Subcutaneous abdominal adipose tissue (tissue), 5 donors: ENCODE measurements around the gene BRD2.

Source experiments
- H3K27ac ChIP-seq: one replicate; pipeline ENCODE4 v1.7.0; 2013; ENCODE audit warnings: low read depth, mild to moderate bottlenecking, inconsistent platforms, low read length, moderate library complexity
- H3K27me3 ChIP-seq, 5 donors: one replicate each; pipeline ENCODE4 v1.7.0; 2013; ENCODE audit warnings: low read length in 5 of 5, inconsistent platforms in 1 of 5; ENCODE audit not compliant: control insufficient read depth in 5 of 5, insufficient read depth in 4 of 5
- H3K36me3 ChIP-seq, 5 donors: one replicate each; pipeline ENCODE4 v1.7.0; 2013; ENCODE audit warnings: low read length in 5 of 5; ENCODE audit not compliant: control insufficient read depth in 5 of 5, insufficient read depth in 5 of 5
- H3K4me1 ChIP-seq, 5 donors: one replicate each; pipeline ENCODE4 v1.7.0; 2013; ENCODE audit warnings: low read length in 5 of 5, mild to moderate bottlenecking in 3 of 5, moderate library complexity in 1 of 5; ENCODE audit not compliant: control insufficient read depth in 5 of 5, insufficient read depth in 5 of 5
- H3K4me3 ChIP-seq, 5 donors: one replicate each; pipeline ENCODE4 v1.7.0; 2013; ENCODE audit warnings: low read length in 5 of 5, low read depth in 1 of 5
- H3K9ac ChIP-seq, 5 donors: one replicate each; pipeline ENCODE4 v1.7.0; 2013; ENCODE audit warnings: low read length in 5 of 5, mild to moderate bottlenecking in 4 of 5, moderate library complexity in 3 of 5
- H3K9me3 ChIP-seq, 5 donors: one replicate each; pipeline ENCODE4 v1.7.0; 2013; ENCODE audit warnings: low read length in 5 of 5; ENCODE audit not compliant: control insufficient read depth in 5 of 5
- donor health status: healthy.
- donor health status: healthy.
- donor health status: healthy.
- donor health status: healthy.
- donor health status: healthy.

BRD2 gene

DNA sequence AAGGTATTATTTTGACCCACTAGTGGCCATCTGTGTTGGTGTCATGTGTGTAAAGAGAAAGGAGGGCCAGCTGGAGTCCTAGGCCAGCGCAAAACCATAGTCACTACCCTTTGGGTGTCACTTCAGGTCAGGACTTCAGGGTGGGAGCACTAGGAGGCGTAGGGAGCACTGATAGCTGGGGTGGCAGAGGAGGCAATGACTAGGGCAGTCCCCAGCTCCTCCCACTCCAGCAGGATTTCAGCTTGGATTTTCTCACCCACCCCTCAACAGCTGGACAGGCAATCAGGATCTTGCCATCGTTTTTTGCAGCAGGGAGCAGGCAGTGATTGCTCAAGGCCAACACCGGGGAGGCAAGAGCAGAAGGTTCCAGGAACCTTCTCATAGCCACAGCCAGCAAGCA is 45.2 kb downstream of the BRD2 start:
- Histone ChIP-seq H3K4me1 (peaks cover 3 to 36% (median 13%) of the 10 kb centered on the region in 5 donors), H3K36me3 (no peaks in the 10 kb centered on the region), H3K4me3 (no peak overlapping the region), H3K9ac (no peak overlapping the region), H3K27ac (no peak overlapping the region), H3K9me3 (no peaks in the 10 kb centered on the region), H3K27me3 (peaks cover 0 to 23% (median 4%) of the 10 kb centered on the region in 5 donors)

DNA sequence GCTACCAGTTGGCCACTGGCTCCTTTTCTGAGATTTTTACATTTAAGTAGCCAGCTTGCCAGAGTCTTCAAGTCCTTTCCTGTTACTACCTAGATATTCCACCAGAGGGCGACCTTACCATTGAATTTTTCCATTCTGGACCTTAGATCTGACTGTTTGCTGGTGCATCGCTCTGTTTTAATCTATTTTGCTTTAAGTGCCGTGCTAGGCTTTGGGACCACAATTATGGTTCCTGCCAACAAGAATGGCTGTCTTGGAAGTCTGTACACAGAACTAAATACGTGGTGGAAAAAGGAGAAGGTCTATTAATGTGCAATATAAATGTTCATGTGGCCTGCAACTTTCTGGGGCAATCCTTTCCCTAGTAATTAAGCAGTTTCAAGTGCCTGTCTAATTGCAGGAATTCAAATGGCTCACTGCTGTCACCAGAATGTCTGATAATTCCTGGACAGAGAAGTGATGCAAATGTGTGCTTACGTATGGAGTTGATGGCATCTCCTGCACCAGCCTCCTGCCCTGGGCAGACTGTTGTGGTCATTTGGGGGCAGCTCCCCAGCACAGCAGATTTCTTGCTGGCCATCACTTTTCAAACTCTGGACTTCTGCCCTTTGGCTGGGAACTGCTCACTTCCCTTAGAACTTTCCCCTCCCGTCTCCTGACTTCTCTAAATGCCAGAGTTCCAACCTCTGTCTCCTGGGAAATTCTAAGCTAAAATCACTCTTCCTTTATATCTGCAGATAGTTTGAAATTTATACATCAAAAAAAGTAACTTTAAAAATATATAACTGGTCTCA is 46.6 kb downstream of the BRD2 start:
- Histone ChIP-seq H3K27ac (no peak overlapping the region), H3K9me3 (no peaks in the 10 kb centered on the region), H3K27me3 (peaks cover 0 to 17% (median 0%) of the 10 kb centered on the region in 5 donors), H3K36me3 (no peaks in the 10 kb centered on the region), H3K9ac (no peak overlapping the region), H3K4me3 (peak overlapping the region in 1 of 5 donors; percentile 36), H3K4me1 (peaks cover 9 to 41% (median 16%) of the 10 kb centered on the region in 5 donors)

DNA sequence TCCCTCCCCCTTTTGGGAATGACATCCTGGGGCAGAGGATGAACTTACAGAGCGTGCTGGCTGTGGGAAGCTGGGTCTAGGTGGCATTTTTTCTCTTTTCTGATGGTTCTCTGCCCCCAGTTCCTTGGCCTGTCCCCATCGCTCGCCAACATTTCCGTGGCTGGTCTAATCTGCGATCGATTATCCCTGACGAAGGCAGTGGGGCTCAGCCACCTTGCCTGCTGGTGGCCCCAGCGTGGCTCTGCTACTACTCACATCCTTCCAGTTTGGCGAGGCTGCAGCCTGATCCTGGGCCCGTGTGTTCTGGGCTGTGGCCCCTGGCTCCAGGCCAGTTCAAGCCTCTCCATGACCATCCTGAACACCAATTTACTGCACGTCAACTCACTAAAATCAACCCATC is 47.4 kb downstream of the BRD2 start:
- Histone ChIP-seq H3K9me3 (no peaks in the 10 kb centered on the region), H3K4me1 (peaks cover 9 to 48% (median 20%) of the 10 kb centered on the region in 5 donors), H3K27ac (no peak overlapping the region), H3K4me3 (no peak overlapping the region), H3K36me3 (no peaks in the 10 kb centered on the region), H3K9ac (no peak overlapping the region), H3K27me3 (peaks cover 0 to 15% (median 0%) of the 10 kb centered on the region in 5 donors)

DNA sequence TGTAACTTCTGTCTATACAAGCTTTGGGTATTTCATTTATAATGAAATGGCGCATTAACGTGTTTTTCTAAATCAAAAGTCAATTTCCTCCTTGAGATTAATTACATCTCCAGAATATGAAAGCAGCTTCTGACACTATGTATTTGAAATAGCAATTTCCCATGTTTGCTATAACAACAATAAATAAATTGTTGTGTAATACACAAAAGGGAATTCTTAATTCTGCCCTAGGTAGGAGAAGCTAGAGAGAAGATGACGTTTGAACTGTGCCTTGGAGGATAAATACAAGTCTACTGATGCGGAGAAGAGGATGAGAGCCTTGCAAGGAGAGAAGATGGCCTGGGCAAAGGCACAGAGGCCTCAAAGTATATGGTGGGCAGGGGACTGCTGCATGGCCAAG is 48.6 kb downstream of the BRD2 start:
- no peak overlapping the region for H3K9ac ChIP-seq
- H3K36me3 ChIP-seq, result no peaks in the 10 kb centered on the region
- H3K4me3 ChIP-seq, result no peak overlapping the region
- H3K27me3 ChIP-seq, result peaks cover 0 to 15% (median 0%) of the 10 kb centered on the region in 5 donors
- no peaks in the 10 kb centered on the region for H3K9me3 ChIP-seq
- peaks cover 9 to 48% (median 20%) of the 10 kb centered on the region in 5 donors for H3K4me1 ChIP-seq
- H3K27ac ChIP-seq, result no peak overlapping the region

DNA sequence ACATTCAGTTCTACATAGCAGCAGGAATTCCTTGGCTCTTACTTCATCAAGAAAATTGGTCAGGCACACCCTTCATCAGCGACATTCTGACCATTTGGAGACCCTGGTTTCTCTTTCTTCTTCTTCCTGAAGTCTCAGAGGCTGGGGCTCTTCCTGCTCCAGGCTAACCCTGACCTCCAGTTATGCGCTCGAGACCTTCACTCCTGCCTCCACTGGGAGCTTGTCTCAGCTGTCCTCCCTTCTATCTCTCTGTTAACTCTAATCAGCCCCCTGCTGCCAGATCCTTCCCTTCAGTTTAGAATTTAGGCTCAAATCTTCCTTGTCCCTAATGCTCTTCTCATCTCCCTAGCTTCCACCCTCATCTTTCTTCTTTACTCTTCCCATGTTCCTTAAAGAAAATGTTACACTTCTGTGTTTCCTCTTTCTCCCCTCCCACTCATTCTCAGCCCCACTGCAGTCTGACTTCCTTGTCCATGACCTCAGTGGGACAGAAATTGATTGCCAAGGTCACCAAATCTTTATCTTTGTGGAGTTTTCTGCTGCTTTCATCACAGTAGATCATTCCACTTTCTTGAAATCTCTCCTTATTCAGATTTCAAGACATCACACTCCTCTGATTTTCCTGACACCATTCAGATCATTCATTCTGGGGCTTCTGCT is 49.4 kb downstream of the BRD2 start:
- H3K27me3 ChIP-seq, result peaks cover 0 to 15% (median 0%) of the 10 kb centered on the region in 5 donors
- H3K9me3 ChIP-seq, result no peaks in the 10 kb centered on the region
- H3K27ac ChIP-seq, result peak overlapping the region; percentile 88
- H3K9ac ChIP-seq, result peak overlapping the region in 1 of 5 donors; percentile 21
- peaks cover 9 to 48% (median 20%) of the 10 kb centered on the region in 5 donors for H3K4me1 ChIP-seq
- H3K36me3 ChIP-seq, result no peaks in the 10 kb centered on the region
- H3K4me3 ChIP-seq, result peak overlapping the region in 1 of 5 donors; percentile 19

DNA sequence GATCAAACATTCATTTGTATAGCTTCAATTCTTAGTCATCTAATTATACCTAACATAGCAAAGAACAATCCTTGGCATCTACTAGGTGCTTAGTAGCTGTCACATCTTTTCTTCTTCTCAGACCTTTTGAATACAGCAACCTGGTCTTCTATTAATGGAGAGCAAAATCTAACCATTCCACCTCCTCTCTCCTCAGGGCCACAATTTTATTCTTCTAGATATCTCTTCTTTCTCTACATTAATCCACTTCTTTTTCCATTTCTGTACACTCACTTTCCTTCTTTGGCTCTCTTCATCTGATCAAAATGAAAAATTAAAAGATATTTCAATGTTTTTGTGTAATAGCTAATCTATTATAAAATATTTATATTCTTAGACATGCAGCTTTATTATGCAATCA is 50.0 kb downstream of the BRD2 start:
- H3K27ac ChIP-seq, result peak overlapping the region; percentile 88
- H3K27me3 ChIP-seq, result peaks cover 0 to 15% (median 0%) of the 10 kb centered on the region in 5 donors
- H3K4me1 ChIP-seq, result peaks cover 9 to 48% (median 20%) of the 10 kb centered on the region in 5 donors
- no peaks in the 10 kb centered on the region for H3K9me3 ChIP-seq
- H3K36me3 ChIP-seq, result no peaks in the 10 kb centered on the region
- peak overlapping the region in 3 of 5 donors; percentile 25 to 59 (median 32) for H3K9ac ChIP-seq
- H3K4me3 ChIP-seq, result no peak overlapping the region

DNA sequence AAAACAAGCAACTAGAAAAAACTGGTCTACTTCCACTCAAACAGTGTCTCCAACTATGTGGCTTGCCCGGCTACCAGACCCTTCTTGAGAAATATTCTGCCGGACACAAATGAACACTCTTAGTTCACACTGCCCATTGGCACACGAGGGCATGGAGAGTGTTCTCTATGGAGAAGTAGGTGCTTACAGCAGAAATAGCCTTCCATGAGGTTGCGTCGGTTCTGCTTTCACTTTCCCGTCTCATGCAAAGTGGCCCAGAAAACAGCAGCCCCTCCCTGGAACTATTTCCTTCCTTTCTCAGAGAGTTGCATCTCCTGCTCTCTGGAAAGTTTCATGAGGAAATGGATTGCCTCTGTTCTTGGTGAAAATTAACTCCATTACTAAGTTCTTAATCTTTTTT is 50.5 kb downstream of the BRD2 start:
- peaks cover 9 to 48% (median 20%) of the 10 kb centered on the region in 5 donors for H3K4me1 ChIP-seq
- peak overlapping the region in 4 of 5 donors; percentile 16 to 59 (median 28) for H3K9ac ChIP-seq

DNA sequence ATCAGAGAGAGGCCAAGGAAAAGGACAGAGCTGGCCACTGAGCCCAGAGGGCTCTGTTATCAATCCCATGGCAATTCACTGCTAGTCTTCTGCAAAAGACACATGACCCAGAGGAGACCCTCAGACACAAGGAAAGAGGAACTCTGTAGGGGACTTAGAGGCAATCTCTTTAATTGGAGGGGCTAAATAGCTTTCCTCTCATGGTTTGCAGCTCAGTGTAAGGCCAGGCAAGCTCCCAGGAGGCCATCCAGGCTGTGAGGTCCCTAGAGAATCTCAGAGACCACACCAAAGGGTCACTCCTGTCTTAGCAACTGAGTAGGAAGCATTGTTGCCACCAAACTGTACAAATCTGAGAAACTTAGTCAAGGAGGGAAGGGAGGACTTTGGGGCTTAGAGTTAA is 51.0 kb downstream of the BRD2 start:
- peaks cover 9 to 48% (median 20%) of the 10 kb centered on the region in 5 donors for H3K4me1 ChIP-seq

More for the DNA sequence above, 50.5 kb downstream of the BRD2 start:
- Histone ChIP-seq H3K27me3 (peaks cover 0 to 10% (median 0%) of the 10 kb centered on the region in 5 donors), H3K27ac (peak overlapping the region; percentile 88), H3K36me3 (no peaks in the 10 kb centered on the region), H3K9me3 (no peaks in the 10 kb centered on the region), H3K4me3 (peak overlapping the region in 4 of 5 donors; percentile 31 to 66 (median 42))

DNA sequence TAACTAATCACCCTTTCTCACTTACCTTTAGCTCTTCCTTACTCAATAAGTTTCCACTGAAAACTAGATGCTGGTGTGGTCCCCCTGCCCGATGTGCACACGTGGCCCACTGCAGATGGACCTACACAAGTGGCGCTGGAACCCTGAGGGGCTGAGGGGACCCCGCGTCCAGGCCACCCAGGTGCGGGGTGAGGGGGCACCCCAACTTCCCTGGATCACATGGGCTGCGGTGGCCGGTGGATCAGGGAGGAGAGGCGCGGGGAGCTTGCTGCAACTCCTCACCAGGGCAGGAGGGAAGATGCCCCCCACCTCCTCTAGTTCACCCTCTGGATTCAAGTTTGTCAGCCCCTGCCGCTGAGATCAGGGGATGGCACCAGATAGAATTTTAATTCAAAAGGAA is 53.5 kb downstream of the BRD2 start:
- Histone ChIP-seq H3K4me3 (no peak overlapping the region), H3K4me1 (peaks cover 9 to 35% (median 15%) of the 10 kb centered on the region in 5 donors)

More for the DNA sequence above, 51.0 kb downstream of the BRD2 start:
- H3K9ac ChIP-seq, result peak overlapping the region in 4 of 5 donors; percentile 16 to 56 (median 40)
- H3K36me3 ChIP-seq, result no peaks in the 10 kb centered on the region
- H3K27ac ChIP-seq, result peak overlapping the region; percentile 88
- peaks cover 0 to 6% (median 0%) of the 10 kb centered on the region in 5 donors for H3K27me3 ChIP-seq
- no peaks in the 10 kb centered on the region for H3K9me3 ChIP-seq
- peak overlapping the region in 4 of 5 donors; percentile 6 to 66 (median 39) for H3K4me3 ChIP-seq

DNA sequence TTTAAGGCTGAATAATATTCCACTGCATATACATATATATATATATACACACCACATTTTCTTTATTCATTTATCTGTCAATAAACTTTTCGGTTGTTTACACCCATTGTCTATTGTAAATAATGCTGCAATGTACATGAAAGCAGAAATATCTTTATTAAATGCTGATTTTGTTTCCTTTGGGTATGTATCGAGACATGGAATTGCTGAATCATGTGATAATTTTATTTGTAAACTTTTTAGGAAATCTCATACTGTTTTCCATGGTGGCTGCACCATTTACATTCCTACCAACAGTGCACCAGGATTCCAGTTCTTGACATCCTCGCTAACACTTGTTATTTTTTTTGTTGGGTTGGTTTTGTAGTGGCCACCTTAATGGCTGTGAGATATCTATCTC is 55.1 kb downstream of the BRD2 start:
- peaks cover 9 to 24% (median 15%) of the 10 kb centered on the region in 5 donors for H3K4me1 ChIP-seq
- H3K9ac ChIP-seq, result no peak overlapping the region
- no peaks in the 10 kb centered on the region for H3K9me3 ChIP-seq
- H3K27ac ChIP-seq, result no peak overlapping the region
- no peaks in the 10 kb centered on the region for H3K36me3 ChIP-seq
- H3K27me3 ChIP-seq, result no peaks in the 10 kb centered on the region
- no peak overlapping the region for H3K4me3 ChIP-seq

More for the DNA sequence above, 53.5 kb downstream of the BRD2 start:
- no peak overlapping the region for H3K9ac ChIP-seq
- H3K27ac ChIP-seq, result no peak overlapping the region
- H3K27me3 ChIP-seq, result peaks cover 0 to 3% (median 0%) of the 10 kb centered on the region in 5 donors
- H3K36me3 ChIP-seq, result no peaks in the 10 kb centered on the region
- H3K9me3 ChIP-seq, result no peaks in the 10 kb centered on the region
